SU-DHL-6 (cell line): ENCODE data around the gene MBD4.
A peak's percentile ranks its signal among the peaks of the same experiment; 100 is the strongest.
"Not testable (repeated sequence)": the region's sequence is repeated elsewhere in the genome, so short reads cannot be mapped to it uniquely, and the experiment has no call there.

Experiments used
- H2AFZ ChIP-seq: fragments of 200-600 bp; sonication (generic); 2 replicates; pipeline ENCODE4 v1.6.1; 2014; ENCODE audit warnings: low read depth, mild to moderate bottlenecking, moderate library complexity, mixed read lengths, antibody characterized with exemption, low read length; ENCODE audit not compliant: severe bottlenecking
- H3F3A ChIP-seq: fragments of 200-600 bp; shearing (Covaris generic); 2 replicates; pipeline ENCODE4 v1.6.0; 2016; ENCODE audit warnings: antibody characterized with exemption, mild to moderate bottlenecking; ENCODE audit not compliant: insufficient read depth
- H3K27ac ChIP-seq: fragments of 200-600 bp; sonication (generic); 2 replicates; pipeline ENCODE4 v1.5.1; 2016; ENCODE audit warnings: low read depth, mild to moderate bottlenecking, low read length, moderate library complexity, mixed read lengths
- H3K27me3 ChIP-seq: fragments of 200-600 bp; sonication (generic), shearing (Covaris generic); 2 replicates; pipeline ENCODE4 v1.6.0; 2014; ENCODE audit warnings: mild to moderate bottlenecking, low read length
- H3K36me3 ChIP-seq: fragments of 200-600 bp; sonication (generic); 2 replicates; pipeline ENCODE4 v1.6.1; 2014; ENCODE audit warnings: mild to moderate bottlenecking, low read length, mixed read lengths
- H3K4me2 ChIP-seq: fragments of 300-600, 200-600 bp; shearing (Covaris generic), sonication (generic); 2 replicates; pipeline ENCODE4 v1.6.0; 2014; ENCODE audit warnings: low read length, low read depth, mild to moderate bottlenecking; ENCODE audit not compliant: poor library complexity, severe bottlenecking
- H3K4me3 ChIP-seq: fragments of 200-600 bp; sonication (generic); 2 replicates; pipeline ENCODE4 v1.5.1; 2014; ENCODE audit warnings: antibody characterized with exemption, low read length, mild to moderate bottlenecking, mixed read lengths; ENCODE audit not compliant: insufficient read depth, poor library complexity, severe bottlenecking
- H3K79me2 ChIP-seq: fragments of 200-600 bp; sonication (generic); 2 replicates; pipeline ENCODE4 v1.6.1; 2014; ENCODE audit warnings: mild to moderate bottlenecking, low read length, moderate library complexity; ENCODE audit not compliant: insufficient read depth
- H3K9ac ChIP-seq: fragments of 200-600 bp; sonication (generic); 2 replicates; pipeline ENCODE4 v1.7.0; 2014; ENCODE audit warnings: mild to moderate bottlenecking, low read length
- H3K9me2 ChIP-seq: fragments of 200-600 bp; sonication (generic); replicated peaks from 2 replicates; pipeline ENCODE4 v1.6.1; 2014; ENCODE audit warnings: low read length; ENCODE audit not compliant: insufficient read depth
- H3K9me3 ChIP-seq: fragments of 200-600 bp; sonication (generic); 2 replicates; pipeline ENCODE4 v1.6.1; 2014; ENCODE audit warnings: low read length, mixed read lengths; ENCODE audit not compliant: insufficient read depth
- H4K20me1 ChIP-seq: fragments of 200-600 bp; sonication (generic); 2 replicates; pipeline ENCODE4 v1.6.1; 2014; ENCODE audit warnings: low read depth, mild to moderate bottlenecking, antibody characterized with exemption, low read length, moderate library complexity, mixed read lengths
- EZH2phosphoT487 ChIP-seq: fragments of 200-600 bp; sonication (generic), shearing (Covaris generic); conservative IDR thresholded peaks from 2 replicates; pipeline ENCODE4 v1.6.1; 2018; ENCODE audit warnings: mild to moderate bottlenecking, antibody characterized with exemption, low read length, moderate library complexity, mixed read lengths
- TF ChIP-seq, protein P1 (sequence below): fragments of 200-600 bp; sonication (generic); IDR thresholded peaks from one replicate; pipeline ENCODE4 v1.5.1; 2017; ENCODE audit warnings: antibody characterized with exemption, mild to moderate bottlenecking, low read length, moderate library complexity; ENCODE audit not compliant: insufficient read depth, poor library complexity, severe bottlenecking

MBD4 gene

DNA sequence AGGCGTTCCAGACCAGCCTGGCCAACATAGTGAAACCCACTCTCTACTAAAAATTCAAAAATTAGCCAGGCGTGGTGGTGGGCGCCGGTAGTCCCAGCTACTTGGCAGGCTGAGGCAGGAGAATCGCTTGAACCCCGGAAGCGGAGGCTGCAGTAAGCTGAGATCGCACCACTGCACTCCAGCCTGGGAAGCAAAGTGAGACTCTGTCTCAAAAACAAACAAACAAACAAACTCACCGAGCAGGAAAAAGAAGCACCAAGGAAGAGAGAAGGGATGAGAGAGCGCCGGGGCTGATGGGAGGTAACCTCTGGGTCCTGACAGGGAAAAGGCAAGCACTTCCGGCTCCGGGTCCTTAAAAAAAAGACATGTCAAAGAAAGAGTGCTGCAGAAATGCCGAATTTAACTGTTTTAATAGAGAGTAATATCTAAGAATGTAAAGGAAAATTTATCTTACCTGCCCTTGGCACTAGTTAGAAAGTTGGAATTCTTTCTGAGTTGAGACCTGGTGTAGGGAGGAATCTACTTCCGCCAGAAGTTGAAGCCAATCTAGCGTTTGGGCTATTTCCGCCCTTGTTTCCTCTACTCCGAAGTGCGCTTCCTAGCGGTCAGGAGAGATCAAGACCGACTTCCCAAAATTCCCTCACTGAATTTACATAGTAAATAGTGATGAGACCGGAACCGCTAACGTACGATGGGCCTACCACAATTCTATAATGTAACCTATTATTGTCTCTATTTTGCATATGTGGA lies 40.4 kb downstream of the MBD4 start:
- H3K36me3 ChIP-seq, result no peaks in the 10 kb centered on the region
- H2AFZ ChIP-seq, result peak overlapping the region; percentile 99
- no peaks in the 10 kb centered on the region for H3K9me2 ChIP-seq
- H3K4me2 ChIP-seq, result peak overlapping the region; percentile 87
- H3K4me3 ChIP-seq, result peak overlapping the region; percentile 95
- peak overlapping the region; percentile 95 for H3K9ac ChIP-seq
- H3K9me3 ChIP-seq, result no peaks in the 10 kb centered on the region
- no peak for TF ChIP-seq EZH2phosphoT487
- TF ChIP-seq, protein P1, sequence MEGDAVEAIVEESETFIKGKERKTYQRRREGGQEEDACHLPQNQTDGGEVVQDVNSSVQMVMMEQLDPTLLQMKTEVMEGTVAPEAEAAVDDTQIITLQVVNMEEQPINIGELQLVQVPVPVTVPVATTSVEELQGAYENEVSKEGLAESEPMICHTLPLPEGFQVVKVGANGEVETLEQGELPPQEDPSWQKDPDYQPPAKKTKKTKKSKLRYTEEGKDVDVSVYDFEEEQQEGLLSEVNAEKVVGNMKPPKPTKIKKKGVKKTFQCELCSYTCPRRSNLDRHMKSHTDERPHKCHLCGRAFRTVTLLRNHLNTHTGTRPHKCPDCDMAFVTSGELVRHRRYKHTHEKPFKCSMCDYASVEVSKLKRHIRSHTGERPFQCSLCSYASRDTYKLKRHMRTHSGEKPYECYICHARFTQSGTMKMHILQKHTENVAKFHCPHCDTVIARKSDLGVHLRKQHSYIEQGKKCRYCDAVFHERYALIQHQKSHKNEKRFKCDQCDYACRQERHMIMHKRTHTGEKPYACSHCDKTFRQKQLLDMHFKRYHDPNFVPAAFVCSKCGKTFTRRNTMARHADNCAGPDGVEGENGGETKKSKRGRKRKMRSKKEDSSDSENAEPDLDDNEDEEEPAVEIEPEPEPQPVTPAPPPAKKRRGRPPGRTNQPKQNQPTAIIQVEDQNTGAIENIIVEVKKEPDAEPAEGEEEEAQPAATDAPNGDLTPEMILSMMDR, result peak; percentile 86
- no peaks in the 10 kb centered on the region for H3K27me3 ChIP-seq
- no peaks in the 10 kb centered on the region for H3F3A ChIP-seq
- H3K79me2 ChIP-seq, result peaks cover 43% of the 10 kb centered on the region
- H3K27ac ChIP-seq, result peak overlapping the region; percentile 83
- no peaks in the 10 kb centered on the region; the same call in 1 of the 2 replicates for H4K20me1 ChIP-seq

GRCh38 chr3:129398803-129399144 lies 41.0 kb downstream of the MBD4 start:
- peak overlapping the region; percentile 99 for H2AFZ ChIP-seq
- peaks cover 43% of the 10 kb centered on the region for H3K79me2 ChIP-seq

GRCh38 chr3:129393760-129394564 lies 45.8 kb downstream of the MBD4 start:
- H4K20me1 ChIP-seq, H3K9me2 ChIP-seq, H3K4me2 ChIP-seq, H3K27me3 ChIP-seq, H2AFZ ChIP-seq, H3K36me3 ChIP-seq, H3K4me3 ChIP-seq, H3F3A ChIP-seq, H3K27ac ChIP-seq, H3K9ac ChIP-seq, H3K9me3 ChIP-seq: not testable (repeated sequence)
- H3K79me2 ChIP-seq, result peaks cover 40% of the 10 kb centered on the region

More at GRCh38 chr3:129398803-129399144, 41.0 kb downstream of the MBD4 start:
- Histone ChIP-seq H3F3A (no peaks in the 10 kb centered on the region), H3K4me3 (peak overlapping the region; percentile 95), H3K9me2 (no peaks in the 10 kb centered on the region), H4K20me1 (no peaks in the 10 kb centered on the region; the same call in 1 of the 2 replicates), H3K4me2 (peak overlapping the region; percentile 87), H3K36me3 (no peaks in the 10 kb centered on the region), H3K27ac (peak overlapping the region; percentile 83; the same call in 1 of the 2 replicates), H3K9ac (peak overlapping the region; percentile 95), H3K27me3 (no peaks in the 10 kb centered on the region), H3K9me3 (no peaks in the 10 kb centered on the region)
- TF ChIP-seq, protein P1, result no peak
- no peak for TF ChIP-seq EZH2phosphoT487
